Renal pelvis (tissue), 12 donors: Measurements from ENCODE around the gene KIF9. TPM values are rescaled to one million over a fixed set of nuclear protein-coding genes. Genes with fewer than 3 reads are reported as not detected.
"Not testable (repeated sequence)": the region's sequence is repeated elsewhere in the genome, so short reads cannot be mapped to it uniquely, and the experiment has no call there.

Experiments used
- DNase-seq: peaks from one replicate; pipeline ENCODE4 v3.0.0-alpha.2; 2013
- long read RNA-seq, 16 experiments: transcript quantifications; one replicate each; lab custom pipeline, GENCODE V29; 2026
- polyA plus RNA-seq, 3 donors: library from polyadenylated mRNA; unstranded; fragments of 120-200 nt; gene quantifications; one replicate each; pipeline ENCODE4 v1.2.1, GENCODE V29; 2013; ENCODE audit not compliant: insufficient read length in 3 of 3

The KIF9 gene, protein sequence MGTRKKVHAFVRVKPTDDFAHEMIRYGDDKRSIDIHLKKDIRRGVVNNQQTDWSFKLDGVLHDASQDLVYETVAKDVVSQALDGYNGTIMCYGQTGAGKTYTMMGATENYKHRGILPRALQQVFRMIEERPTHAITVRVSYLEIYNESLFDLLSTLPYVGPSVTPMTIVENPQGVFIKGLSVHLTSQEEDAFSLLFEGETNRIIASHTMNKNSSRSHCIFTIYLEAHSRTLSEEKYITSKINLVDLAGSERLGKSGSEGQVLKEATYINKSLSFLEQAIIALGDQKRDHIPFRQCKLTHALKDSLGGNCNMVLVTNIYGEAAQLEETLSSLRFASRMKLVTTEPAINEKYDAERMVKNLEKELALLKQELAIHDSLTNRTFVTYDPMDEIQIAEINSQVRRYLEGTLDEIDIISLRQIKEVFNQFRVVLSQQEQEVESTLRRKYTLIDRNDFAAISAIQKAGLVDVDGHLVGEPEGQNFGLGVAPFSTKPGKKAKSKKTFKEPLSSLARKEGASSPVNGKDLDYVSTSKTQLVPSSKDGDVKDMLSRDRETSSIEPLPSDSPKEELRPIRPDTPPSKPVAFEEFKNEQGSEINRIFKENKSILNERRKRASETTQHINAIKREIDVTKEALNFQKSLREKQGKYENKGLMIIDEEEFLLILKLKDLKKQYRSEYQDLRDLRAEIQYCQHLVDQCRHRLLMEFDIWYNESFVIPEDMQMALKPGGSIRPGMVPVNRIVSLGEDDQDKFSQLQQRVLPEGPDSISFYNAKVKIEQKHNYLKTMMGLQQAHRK
- polyA plus RNA-seq: 10 to 100 TPM; 24.2 to 24.5 (median 24.4) TPM
- long read RNA-seq, donor 1, transcript KIF9-205 (3 exons, 633 nt): major isoform, 26 of 31 reads
- long read RNA-seq, donor 1, partial matches to known transcripts: 0 of 31 reads
- long read RNA-seq, donor 1, other reads (novel, unspliced or antisense): 0 of 31 reads
- long read RNA-seq, donor 2, transcript KIF9-205 (3 exons, 633 nt): major isoform, 31 of 32 reads
- long read RNA-seq, donor 2, partial matches to known transcripts: 0 of 32 reads
- long read RNA-seq, donor 2, other reads (novel, unspliced or antisense): 0 of 32 reads
- long read RNA-seq, donor 3, transcript KIF9-205 (3 exons, 633 nt): major isoform, 22 of 24 reads
- long read RNA-seq, donor 3, partial matches to known transcripts: 0 of 24 reads
- long read RNA-seq, donor 3, other reads (novel, unspliced or antisense): 0 of 24 reads
- long read RNA-seq, donor 4, transcript KIF9-205 (3 exons, 633 nt): major isoform, 26 of 44 reads
- long read RNA-seq, donor 4, partial matches to known transcripts: 11 of 44 reads
- long read RNA-seq, donor 4, other reads (novel, unspliced or antisense): 7 of 44 reads
- long read RNA-seq, donor 5, transcript KIF9-205 (3 exons, 633 nt): major isoform, 19 of 19 reads
- long read RNA-seq, donor 5, partial matches to known transcripts: 0 of 19 reads
- long read RNA-seq, donor 5, other reads (novel, unspliced or antisense): 0 of 19 reads
- long read RNA-seq, donor 6, transcript KIF9-205 (3 exons, 633 nt): major isoform, 14 of 26 reads
- long read RNA-seq, donor 6, partial matches to known transcripts: 6 of 26 reads
- long read RNA-seq, donor 6, other reads (novel, unspliced or antisense): 5 of 26 reads
- long read RNA-seq, donor 7, transcript KIF9-205 (3 exons, 633 nt): major isoform, 22 of 27 reads
- long read RNA-seq, donor 7, partial matches to known transcripts: 5 of 27 reads
- long read RNA-seq, donor 7, other reads (novel, unspliced or antisense): 0 of 27 reads
- long read RNA-seq, donor 8, partial matches to known transcripts: 0 of 1 reads
- long read RNA-seq, donor 8, other reads (novel, unspliced or antisense): 0 of 1 reads
- long read RNA-seq, donor 9, transcript KIF9-205 (3 exons, 633 nt): major isoform, 35 of 35 reads
- long read RNA-seq, donor 9, partial matches to known transcripts: 0 of 35 reads
- long read RNA-seq, donor 9, other reads (novel, unspliced or antisense): 0 of 35 reads
- long read RNA-seq, donor 10, transcript KIF9-205 (3 exons, 633 nt): major isoform, 15 of 18 reads
- long read RNA-seq, donor 10, partial matches to known transcripts: 0 of 18 reads
- long read RNA-seq, donor 10, other reads (novel, unspliced or antisense): 0 of 18 reads
- long read RNA-seq, donor 11, transcript KIF9-205 (3 exons, 633 nt): major isoform, 12 of 16 reads
- long read RNA-seq, donor 11, partial matches to known transcripts: 0 of 16 reads
- long read RNA-seq, donor 11, other reads (novel, unspliced or antisense): 0 of 16 reads
- long read RNA-seq, donor 12, transcript KIF9-205 (3 exons, 633 nt): major isoform, 32 of 33 reads
- long read RNA-seq, donor 12, partial matches to known transcripts: 0 of 33 reads
- long read RNA-seq, donor 12, other reads (novel, unspliced or antisense): 0 of 33 reads
- long read RNA-seq, donor 13, transcript KIF9-205 (3 exons, 633 nt): major isoform, 14 of 21 reads
- long read RNA-seq, donor 13, partial matches to known transcripts: 0 of 21 reads
- long read RNA-seq, donor 13, other reads (novel, unspliced or antisense): 6 of 21 reads
- long read RNA-seq, donor 14: 0 reads
- long read RNA-seq, donor 15, transcript KIF9-205 (3 exons, 633 nt): major isoform, 16 of 18 reads
- long read RNA-seq, donor 15, partial matches to known transcripts: 0 of 18 reads
- long read RNA-seq, donor 15, other reads (novel, unspliced or antisense): 0 of 18 reads
- long read RNA-seq, donor 16, transcript KIF9-205 (3 exons, 633 nt): major isoform, 32 of 34 reads
- long read RNA-seq, donor 16, partial matches to known transcripts: 0 of 34 reads
- long read RNA-seq, donor 16, other reads (novel, unspliced or antisense): 0 of 34 reads

- DNase-seq: peak; percentile 95
These were observed at the start of gene KIF9, which contains the start of gene KLHL18 for GRCh38 chr3:47282424-47283192. KIF9 (minus strand) TSS chr3:47282799; CDS start chr3:47277374, 5,425 bp downstream. KLHL18 (plus strand) TSS chr3:47282944; CDS start chr3:47282966, 22 bp downstream.

GRCh38 chr3:47324278-47324865 is 41.8 kb upstream of the KIF9 start:
- peak; percentile 79 for DNase-seq

GRCh38 chr3:47323431-47324277 is 41.1 kb upstream of the KIF9 start:
- no peak for DNase-seq

- no peak for DNase-seq
These were observed 37.4 kb upstream of the KIF9 start for GRCh38 chr3:47319956-47320355.

DNA sequence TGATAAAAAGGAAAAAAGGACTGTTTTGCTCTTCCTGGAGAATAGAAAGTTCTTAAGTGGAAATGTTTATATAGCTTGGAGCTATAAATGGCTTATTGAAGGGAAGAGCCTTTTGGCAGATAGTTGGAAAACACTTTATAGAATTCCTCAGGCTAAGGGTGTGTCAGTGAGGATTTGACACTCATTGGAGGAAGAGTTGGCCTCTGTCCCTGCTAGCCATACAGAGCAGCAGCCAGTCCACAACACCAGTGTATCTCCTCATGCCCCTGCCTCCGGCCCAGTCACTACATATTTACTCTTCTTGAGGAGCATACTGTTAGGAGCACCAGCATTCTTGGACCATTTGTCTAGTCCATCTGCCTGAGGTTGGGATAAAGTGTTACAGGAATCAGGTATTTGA is 36.3 kb upstream of the KIF9 start:
- no peak for DNase-seq

GRCh38 chr3:47316151-47316550 is 33.6 kb upstream of the KIF9 start:
- DNase-seq: not testable (repeated sequence)

GRCh38 chr3:47315069-47315647 is 32.6 kb upstream of the KIF9 start:
- DNase-seq: no peak

DNA sequence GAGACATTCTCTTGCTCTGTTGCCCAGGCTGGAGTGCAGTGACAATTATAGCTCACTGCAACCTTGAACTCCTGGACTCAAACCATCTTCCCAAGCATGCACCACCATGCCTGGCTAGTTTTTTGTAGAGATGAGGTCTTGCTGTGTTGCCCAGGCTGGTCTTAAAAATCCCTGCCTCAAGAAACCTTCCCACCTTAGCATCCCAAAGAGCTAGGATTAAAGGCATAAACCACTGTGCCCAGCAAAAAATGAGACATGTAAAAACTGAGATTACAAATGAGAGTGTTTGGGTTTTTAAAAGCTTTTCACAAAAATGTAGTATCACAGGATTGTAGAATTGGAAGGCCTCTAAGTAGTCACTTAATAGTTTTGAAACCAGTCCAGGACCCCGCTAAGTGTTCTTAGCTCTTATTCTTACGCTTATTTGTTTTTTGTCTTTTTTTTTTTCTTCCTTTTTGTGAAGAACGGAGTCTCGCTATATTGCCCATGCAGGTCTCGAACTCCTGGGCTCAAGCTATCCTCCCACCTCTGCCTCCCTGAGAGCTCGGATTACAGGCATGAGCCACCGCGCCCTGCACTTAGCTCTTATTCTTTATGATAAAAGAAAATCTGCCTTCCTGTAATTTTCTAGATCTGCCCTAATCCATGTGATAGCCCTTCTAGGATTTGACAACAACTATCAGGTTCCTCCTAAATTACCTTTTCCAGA is 31.6 kb upstream of the KIF9 start:
- DNase-seq: no peak

- no peak for DNase-seq
These were observed 30.9 kb upstream of the KIF9 start for GRCh38 chr3:47313341-47314055.

DNA sequence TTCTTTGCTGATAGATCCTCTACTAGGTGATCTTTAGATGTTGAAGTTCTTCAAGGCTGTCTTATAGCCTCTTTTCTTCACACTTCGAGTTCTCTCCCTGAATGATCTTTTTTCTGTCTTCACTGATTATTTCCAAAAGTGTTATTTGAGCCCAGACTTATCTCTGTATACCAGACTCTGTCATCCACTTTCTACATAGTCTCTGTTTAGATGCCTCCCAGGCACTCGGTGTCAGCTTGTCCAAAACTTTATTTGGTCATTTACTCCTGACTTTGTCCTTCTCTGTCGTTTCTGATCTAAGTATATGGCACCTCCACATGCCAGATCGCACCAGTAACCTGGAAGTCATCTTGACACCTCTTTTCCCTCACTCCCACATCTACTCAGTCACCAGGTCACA is 27.8 kb upstream of the KIF9 start:
- DNase-seq: no peak

GRCh38 chr3:47309231-47309630 is 26.6 kb upstream of the KIF9 start:
- DNase-seq: not testable (repeated sequence)

GRCh38 chr3:47306022-47306421 is 23.4 kb upstream of the KIF9 start:
- no peak for DNase-seq

DNA sequence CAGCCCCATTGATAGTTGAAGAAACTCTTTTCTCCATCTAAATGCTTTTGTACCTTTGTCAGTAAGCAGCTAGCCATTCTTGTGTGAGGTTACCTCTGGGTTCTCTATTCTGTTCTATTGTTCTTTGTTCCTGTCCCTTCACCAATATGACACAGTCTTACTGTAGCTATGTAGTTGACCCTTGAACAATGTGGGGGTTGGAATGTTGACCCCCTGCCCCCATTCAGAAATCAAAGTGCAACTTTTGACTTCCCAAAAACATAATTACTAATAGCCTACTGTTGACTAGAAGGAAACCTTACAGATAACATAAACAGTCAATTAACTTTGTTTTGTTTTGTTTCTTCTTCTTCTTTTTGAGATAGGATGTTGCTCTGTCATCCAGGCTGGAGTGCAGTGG is 18.9 kb upstream of the KIF9 start:
- no peak for DNase-seq
